H1 (cell line): Measurements from ENCODE around the gene CACNG3. TPM values are rescaled to one million over a fixed set of nuclear protein-coding genes. Genes with fewer than 3 reads are reported as not detected.

Experiments
- CBX5 ChIP-seq: fragments of 300-800, 300-1000 bp; sonication (generic); IDR thresholded peaks from 2 replicates; pipeline ENCODE4 v1.7.1; 2016; ENCODE audit warnings: antibody characterized with exemption, low read length, low read depth
- JUN ChIP-seq: IDR thresholded peaks from 2 replicates; pipeline ENCODE4 v1.6.1; 2011; ENCODE audit warnings: low read depth, mild to moderate bottlenecking, improper control_type of control experiment, low read length
- KDM1A ChIP-seq: fragments of 200-600, 300-600 bp; sonication (generic); IDR thresholded peaks from 2 replicates; pipeline ENCODE4 v1.7.1; 2016; ENCODE audit warnings: mild to moderate bottlenecking, low read length, borderline replicate concordance
- KDM5A ChIP-seq: fragments of 200-600 bp; IDR thresholded peaks from 2 replicates; pipeline ENCODE4 v1.7.1; 2012; ENCODE audit warnings: mild to moderate bottlenecking, low read length, inconsistent platforms, mixed read lengths
- PHF8 ChIP-seq: fragments of 200-600 bp; sonication (generic); conservative IDR thresholded peaks from 2 replicates; pipeline ENCODE4 v1.7.1; 2012; ENCODE audit warnings: low read depth, mild to moderate bottlenecking, inconsistent platforms, low read length, moderate library complexity
- RAD21 ChIP-seq, 2 experiments: IDR thresholded peaks in 1 of 2; conservative IDR thresholded peaks in 1 of 2; 2 replicates each; pipeline ENCODE4 v1.6.1; 2011; ENCODE audit warnings: low read depth in 2 of 2, low read length in 2 of 2, improper control_type of control experiment in 1 of 2, inconsistent platforms in 1 of 2, mild to moderate bottlenecking in 1 of 2, moderate library complexity in 1 of 2
- SIRT6 ChIP-seq: IDR thresholded peaks from one replicate; pipeline ENCODE4 v1.7.1; 2012; ENCODE audit warnings: low read length, inconsistent platforms
- TAF1 ChIP-seq: IDR thresholded peaks from 2 replicates; pipeline ENCODE4 v1.6.1; 2011; ENCODE audit warnings: mild to moderate bottlenecking, low read depth, low read length
- TEAD4 ChIP-seq: IDR thresholded peaks from 2 replicates; pipeline ENCODE4 v1.6.1; 2012; ENCODE audit warnings: low read depth, low read length, inconsistent platforms, mixed read lengths
- polyA plus RNA-seq, 7 experiments: library from polyadenylated mRNA; depleted of rRNA in 3 of 7; stranded (reverse) in 5 of 7; unstranded in 2 of 7; fragments of >200 nt in 5 of 7; fragments of 200-250 nt in 2 of 7; gene quantifications; 1 replicate in 5 of 7; 2 replicates in 1 of 7; 4 replicates in 1 of 7; pipeline versions ENCODE4 v1.2.1 to v1.2.3, GENCODE V29; 2011 to 2013; ENCODE audit warnings: missing spikeins in 2 of 7, mixed read lengths in 2 of 7
- total RNA-seq: library from RNA; stranded (reverse); fragmentation: NEBNext Ultra II Directional; extraction: Animal tissue kit (Norgen Biotek cat#: 25700); gene quantifications from 2 replicates; pipeline ENCODE4 v1.2.1, GENCODE V29; 2021
- TF ChIP-seq, protein P1 (sequence below): fragments of 300-600 bp; sonication (generic); IDR thresholded peaks from 2 replicates; pipeline ENCODE4 v1.7.1; 2012; ENCODE audit warnings: low read length, moderate library complexity, mild to moderate bottlenecking, inconsistent platforms; ENCODE audit not compliant: insufficient replicate concordance

Gene CACNG3
- total and polyA plus RNA-seq, 2 of the 8 experiments (the other 6 are each of a cell fraction or from before 2014, with no cell fraction given), result 0.12 TPM; not detected in 1

DNA sequence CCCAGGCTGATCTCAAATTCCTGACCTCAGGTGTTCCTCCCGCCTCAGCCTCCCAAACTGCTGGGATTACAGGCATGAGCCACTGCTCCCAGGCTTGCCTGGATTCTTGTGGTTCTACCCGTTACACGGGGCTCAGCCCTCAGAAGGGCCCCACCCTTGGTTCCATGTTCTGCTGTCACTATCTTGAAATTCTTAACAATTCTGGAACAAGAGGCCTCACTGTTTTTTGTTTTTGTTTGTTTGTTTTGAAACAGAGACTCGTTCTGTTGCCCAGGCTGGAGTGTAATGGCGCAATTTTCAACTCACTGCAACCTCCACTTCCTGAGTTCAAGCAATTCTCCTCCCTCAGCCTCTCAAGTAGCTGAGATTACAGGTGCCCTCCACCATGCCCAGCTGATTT is 96.6 kb downstream of the CACNG3 start (continued):
- TF ChIP-seq TEAD4 (no peak), KDM5A (no peak), KDM1A (no peak), SIRT6 (no peak), JUN (no peak), RAD21 (IDR thresholded peaks at IDR 0.05 in 1 of 2, conservative IDR thresholded peaks at IDR 0.05 in 1 of 2; ENCODE audit: low read depth in 2 of 2, low read length in 2 of 2) (no peak), TAF1 (no peak), CBX5 (no peak), PHF8 (no peak)
- TF ChIP-seq, protein P1, sequence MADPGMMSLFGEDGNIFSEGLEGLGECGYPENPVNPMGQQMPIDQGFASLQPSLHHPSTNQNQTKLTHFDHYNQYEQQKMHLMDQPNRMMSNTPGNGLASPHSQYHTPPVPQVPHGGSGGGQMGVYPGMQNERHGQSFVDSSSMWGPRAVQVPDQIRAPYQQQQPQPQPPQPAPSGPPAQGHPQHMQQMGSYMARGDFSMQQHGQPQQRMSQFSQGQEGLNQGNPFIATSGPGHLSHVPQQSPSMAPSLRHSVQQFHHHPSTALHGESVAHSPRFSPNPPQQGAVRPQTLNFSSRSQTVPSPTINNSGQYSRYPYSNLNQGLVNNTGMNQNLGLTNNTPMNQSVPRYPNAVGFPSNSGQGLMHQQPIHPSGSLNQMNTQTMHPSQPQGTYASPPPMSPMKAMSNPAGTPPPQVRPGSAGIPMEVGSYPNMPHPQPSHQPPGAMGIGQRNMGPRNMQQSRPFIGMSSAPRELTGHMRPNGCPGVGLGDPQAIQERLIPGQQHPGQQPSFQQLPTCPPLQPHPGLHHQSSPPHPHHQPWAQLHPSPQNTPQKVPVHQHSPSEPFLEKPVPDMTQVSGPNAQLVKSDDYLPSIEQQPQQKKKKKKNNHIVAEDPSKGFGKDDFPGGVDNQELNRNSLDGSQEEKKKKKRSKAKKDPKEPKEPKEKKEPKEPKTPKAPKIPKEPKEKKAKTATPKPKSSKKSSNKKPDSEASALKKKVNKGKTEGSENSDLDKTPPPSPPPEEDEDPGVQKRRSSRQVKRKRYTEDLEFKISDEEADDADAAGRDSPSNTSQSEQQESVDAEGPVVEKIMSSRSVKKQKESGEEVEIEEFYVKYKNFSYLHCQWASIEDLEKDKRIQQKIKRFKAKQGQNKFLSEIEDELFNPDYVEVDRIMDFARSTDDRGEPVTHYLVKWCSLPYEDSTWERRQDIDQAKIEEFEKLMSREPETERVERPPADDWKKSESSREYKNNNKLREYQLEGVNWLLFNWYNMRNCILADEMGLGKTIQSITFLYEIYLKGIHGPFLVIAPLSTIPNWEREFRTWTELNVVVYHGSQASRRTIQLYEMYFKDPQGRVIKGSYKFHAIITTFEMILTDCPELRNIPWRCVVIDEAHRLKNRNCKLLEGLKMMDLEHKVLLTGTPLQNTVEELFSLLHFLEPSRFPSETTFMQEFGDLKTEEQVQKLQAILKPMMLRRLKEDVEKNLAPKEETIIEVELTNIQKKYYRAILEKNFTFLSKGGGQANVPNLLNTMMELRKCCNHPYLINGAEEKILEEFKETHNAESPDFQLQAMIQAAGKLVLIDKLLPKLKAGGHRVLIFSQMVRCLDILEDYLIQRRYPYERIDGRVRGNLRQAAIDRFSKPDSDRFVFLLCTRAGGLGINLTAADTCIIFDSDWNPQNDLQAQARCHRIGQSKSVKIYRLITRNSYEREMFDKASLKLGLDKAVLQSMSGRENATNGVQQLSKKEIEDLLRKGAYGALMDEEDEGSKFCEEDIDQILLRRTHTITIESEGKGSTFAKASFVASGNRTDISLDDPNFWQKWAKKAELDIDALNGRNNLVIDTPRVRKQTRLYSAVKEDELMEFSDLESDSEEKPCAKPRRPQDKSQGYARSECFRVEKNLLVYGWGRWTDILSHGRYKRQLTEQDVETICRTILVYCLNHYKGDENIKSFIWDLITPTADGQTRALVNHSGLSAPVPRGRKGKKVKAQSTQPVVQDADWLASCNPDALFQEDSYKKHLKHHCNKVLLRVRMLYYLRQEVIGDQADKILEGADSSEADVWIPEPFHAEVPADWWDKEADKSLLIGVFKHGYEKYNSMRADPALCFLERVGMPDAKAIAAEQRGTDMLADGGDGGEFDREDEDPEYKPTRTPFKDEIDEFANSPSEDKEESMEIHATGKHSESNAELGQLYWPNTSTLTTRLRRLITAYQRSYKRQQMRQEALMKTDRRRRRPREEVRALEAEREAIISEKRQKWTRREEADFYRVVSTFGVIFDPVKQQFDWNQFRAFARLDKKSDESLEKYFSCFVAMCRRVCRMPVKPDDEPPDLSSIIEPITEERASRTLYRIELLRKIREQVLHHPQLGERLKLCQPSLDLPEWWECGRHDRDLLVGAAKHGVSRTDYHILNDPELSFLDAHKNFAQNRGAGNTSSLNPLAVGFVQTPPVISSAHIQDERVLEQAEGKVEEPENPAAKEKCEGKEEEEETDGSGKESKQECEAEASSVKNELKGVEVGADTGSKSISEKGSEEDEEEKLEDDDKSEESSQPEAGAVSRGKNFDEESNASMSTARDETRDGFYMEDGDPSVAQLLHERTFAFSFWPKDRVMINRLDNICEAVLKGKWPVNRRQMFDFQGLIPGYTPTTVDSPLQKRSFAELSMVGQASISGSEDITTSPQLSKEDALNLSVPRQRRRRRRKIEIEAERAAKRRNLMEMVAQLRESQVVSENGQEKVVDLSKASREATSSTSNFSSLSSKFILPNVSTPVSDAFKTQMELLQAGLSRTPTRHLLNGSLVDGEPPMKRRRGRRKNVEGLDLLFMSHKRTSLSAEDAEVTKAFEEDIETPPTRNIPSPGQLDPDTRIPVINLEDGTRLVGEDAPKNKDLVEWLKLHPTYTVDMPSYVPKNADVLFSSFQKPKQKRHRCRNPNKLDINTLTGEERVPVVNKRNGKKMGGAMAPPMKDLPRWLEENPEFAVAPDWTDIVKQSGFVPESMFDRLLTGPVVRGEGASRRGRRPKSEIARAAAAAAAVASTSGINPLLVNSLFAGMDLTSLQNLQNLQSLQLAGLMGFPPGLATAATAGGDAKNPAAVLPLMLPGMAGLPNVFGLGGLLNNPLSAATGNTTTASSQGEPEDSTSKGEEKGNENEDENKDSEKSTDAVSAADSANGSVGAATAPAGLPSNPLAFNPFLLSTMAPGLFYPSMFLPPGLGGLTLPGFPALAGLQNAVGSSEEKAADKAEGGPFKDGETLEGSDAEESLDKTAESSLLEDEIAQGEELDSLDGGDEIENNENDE, result no peak
